ENCODE data around the gene NEK3. TPM values are rescaled to one million over a fixed set of nuclear protein-coding genes. Genes with fewer than 3 reads are reported as not detected.

Gene NEK3
- total RNA-seq, 2 donors from 2014 or later, result 32.6 to 35.4 TPM

Other genes starting within 250 kb of the NEK3 start
- gene ATP7B, start 148.1 kb downstream of the NEK3 start, total RNA-seq, result 10 to 100 TPM; 18.5 to 27.6 TPM
- 10 to 100 TPM; 37.2 to 37.7 TPM for gene ALG11, start 147.2 kb downstream of the NEK3 start, total RNA-seq
- gene UTP14C, start 134.9 kb downstream of the NEK3 start, total RNA-seq, result 10 to 100 TPM; 19.9 to 20.9 TPM
- gene NEK5, start 30.5 kb downstream of the NEK3 start, total RNA-seq, result under 1 TPM in 1 of 2 donors, not detected in 1; 0.20 TPM
- 1 to 10 TPM; 1.2 TPM for gene THSD1, start 246.6 kb upstream of the NEK3 start, total RNA-seq